Measurements from ENCODE around the gene DNAJC30. TPM values are rescaled to one million over a fixed set of nuclear protein-coding genes. Genes with fewer than 3 reads are reported as not detected.

DNAJC30 gene
- total and polyA plus RNA-seq, 2 experiments from 2014 or later = 2.8 to 5.6 TPM

DNA sequence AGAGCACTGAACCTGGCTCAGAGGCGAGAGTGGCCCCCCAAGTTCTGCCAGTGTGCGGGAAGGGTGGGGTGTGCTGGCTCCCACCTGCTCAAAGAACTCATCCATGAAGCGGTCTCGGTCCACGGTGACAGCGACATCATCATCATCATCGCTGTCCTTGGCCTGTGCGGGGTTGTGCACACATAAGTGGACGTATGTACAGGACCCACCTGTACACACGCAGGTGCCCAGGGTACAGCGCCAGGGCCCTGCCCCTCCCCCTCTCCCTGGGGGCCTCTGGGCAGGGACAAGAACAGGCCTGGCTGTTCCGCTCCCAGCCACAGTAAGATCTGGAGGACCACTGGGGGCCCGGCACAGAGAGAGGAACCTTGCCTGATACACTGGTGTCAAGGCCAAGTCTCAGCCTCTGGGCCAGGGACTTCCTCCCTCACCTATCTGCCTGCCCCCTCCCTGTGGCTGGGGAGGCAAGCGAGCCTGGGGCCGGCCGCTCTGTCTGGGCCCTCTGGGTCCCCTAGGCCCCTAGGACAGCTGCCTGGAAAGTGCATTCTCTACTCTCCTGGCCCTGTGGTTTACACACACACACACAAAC lies 25.8 kb upstream of the DNAJC30 start (continued):
- TF ChIP-seq, protein P1, sequence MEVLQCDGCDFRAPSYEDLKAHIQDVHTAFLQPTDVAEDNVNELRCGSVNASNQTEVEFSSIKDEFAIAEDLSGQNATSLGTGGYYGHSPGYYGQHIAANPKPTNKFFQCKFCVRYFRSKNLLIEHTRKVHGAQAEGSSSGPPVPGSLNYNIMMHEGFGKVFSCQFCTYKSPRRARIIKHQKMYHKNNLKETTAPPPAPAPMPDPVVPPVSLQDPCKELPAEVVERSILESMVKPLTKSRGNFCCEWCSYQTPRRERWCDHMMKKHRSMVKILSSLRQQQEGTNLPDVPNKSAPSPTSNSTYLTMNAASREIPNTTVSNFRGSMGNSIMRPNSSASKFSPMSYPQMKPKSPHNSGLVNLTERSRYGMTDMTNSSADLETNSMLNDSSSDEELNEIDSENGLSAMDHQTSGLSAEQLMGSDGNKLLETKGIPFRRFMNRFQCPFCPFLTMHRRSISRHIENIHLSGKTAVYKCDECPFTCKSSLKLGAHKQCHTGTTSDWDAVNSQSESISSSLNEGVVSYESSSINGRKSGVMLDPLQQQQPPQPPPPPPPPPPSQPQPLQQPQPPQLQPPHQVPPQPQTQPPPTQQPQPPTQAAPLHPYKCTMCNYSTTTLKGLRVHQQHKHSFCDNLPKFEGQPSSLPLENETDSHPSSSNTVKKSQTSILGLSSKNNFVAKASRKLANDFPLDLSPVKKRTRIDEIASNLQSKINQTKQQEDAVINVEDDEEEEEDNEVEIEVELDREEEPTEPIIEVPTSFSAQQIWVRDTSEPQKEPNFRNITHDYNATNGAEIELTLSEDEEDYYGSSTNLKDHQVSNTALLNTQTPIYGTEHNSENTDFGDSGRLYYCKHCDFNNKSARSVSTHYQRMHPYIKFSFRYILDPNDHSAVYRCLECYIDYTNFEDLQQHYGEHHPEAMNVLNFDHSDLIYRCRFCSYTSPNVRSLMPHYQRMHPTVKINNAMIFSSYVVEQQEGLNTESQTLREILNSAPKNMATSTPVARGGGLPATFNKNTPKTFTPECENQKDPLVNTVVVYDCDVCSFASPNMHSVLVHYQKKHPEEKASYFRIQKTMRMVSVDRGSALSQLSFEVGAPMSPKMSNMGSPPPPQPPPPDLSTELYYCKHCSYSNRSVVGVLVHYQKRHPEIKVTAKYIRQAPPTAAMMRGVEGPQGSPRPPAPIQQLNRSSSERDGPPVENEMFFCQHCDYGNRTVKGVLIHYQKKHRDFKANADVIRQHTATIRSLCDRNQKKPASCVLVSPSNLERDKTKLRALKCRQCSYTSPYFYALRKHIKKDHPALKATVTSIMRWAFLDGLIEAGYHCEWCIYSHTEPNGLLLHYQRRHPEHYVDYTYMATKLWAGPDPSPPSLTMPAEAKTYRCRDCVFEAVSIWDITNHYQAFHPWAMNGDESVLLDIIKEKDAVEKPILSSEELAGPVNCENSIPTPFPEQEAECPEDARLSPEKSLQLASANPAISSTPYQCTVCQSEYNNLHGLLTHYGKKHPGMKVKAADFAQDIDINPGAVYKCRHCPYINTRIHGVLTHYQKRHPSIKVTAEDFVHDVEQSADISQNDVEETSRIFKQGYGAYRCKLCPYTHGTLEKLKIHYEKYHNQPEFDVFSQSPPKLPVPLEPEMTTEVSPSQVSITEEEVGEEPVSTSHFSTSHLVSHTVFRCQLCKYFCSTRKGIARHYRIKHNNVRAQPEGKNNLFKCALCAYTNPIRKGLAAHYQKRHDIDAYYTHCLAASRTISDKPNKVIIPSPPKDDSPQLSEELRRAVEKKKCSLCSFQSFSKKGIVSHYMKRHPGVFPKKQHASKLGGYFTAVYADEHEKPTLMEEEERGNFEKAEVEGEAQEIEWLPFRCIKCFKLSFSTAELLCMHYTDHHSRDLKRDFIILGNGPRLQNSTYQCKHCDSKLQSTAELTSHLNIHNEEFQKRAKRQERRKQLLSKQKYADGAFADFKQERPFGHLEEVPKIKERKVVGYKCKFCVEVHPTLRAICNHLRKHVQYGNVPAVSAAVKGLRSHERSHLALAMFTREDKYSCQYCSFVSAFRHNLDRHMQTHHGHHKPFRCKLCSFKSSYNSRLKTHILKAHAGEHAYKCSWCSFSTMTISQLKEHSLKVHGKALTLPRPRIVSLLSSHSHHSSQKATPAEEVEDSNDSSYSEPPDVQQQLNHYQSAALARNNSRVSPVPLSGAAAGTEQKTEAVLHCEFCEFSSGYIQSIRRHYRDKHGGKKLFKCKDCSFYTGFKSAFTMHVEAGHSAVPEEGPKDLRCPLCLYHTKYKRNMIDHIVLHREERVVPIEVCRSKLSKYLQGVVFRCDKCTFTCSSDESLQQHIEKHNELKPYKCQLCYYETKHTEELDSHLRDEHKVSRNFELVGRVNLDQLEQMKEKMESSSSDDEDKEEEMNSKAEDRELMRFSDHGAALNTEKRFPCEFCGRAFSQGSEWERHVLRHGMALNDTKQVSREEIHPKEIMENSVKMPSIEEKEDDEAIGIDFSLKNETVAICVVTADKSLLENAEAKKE (CRISPR knock-in tag; IDR thresholded peaks at IDR 0.05) = no peak
- TF ChIP-seq, protein P2, sequence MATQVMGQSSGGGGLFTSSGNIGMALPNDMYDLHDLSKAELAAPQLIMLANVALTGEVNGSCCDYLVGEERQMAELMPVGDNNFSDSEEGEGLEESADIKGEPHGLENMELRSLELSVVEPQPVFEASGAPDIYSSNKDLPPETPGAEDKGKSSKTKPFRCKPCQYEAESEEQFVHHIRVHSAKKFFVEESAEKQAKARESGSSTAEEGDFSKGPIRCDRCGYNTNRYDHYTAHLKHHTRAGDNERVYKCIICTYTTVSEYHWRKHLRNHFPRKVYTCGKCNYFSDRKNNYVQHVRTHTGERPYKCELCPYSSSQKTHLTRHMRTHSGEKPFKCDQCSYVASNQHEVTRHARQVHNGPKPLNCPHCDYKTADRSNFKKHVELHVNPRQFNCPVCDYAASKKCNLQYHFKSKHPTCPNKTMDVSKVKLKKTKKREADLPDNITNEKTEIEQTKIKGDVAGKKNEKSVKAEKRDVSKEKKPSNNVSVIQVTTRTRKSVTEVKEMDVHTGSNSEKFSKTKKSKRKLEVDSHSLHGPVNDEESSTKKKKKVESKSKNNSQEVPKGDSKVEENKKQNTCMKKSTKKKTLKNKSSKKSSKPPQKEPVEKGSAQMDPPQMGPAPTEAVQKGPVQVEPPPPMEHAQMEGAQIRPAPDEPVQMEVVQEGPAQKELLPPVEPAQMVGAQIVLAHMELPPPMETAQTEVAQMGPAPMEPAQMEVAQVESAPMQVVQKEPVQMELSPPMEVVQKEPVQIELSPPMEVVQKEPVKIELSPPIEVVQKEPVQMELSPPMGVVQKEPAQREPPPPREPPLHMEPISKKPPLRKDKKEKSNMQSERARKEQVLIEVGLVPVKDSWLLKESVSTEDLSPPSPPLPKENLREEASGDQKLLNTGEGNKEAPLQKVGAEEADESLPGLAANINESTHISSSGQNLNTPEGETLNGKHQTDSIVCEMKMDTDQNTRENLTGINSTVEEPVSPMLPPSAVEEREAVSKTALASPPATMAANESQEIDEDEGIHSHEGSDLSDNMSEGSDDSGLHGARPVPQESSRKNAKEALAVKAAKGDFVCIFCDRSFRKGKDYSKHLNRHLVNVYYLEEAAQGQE (IDR thresholded peaks at IDR 0.05; ENCODE audit: unreplicated experiment) = no peak
- TF ChIP-seq EZH2phosphoT487 (IDR thresholded peaks at IDR 0.05; ENCODE audit: unreplicated experiment) (no peak), CREB1 (CRISPR knock-in tag; IDR thresholded peaks at IDR 0.05; ENCODE audit: low read depth) (no peak)
